K562 (cell line): Measurements from ENCODE around the gene PDGFA.

Experiments used
- CUX1 ChIP-seq: fragments of 200-800 bp; sonication (Bioruptor generic); IDR thresholded peaks from 2 replicates; pipeline ENCODE4 v1.6.1; 2016; ENCODE audit warnings: missing genetic modification characterization, missing compliant biosample characterization
- EZH2 ChIP-seq: IDR thresholded peaks from 2 replicates; pipeline ENCODE4 v1.6.1; 2012; ENCODE audit warnings: low read depth, mild to moderate bottlenecking, inconsistent platforms, low read length, borderline replicate concordance
- JUND ChIP-seq, 2 experiments: IDR thresholded peaks; 2 replicates in 1 of 2; 3 replicates in 1 of 2; pipeline ENCODE4 v1.6.1; 2011; ENCODE audit warnings: borderline replicate concordance in 2 of 2, low read depth in 2 of 2, low read length in 2 of 2, improper control_type of control experiment in 1 of 2, missing biosample characterization in 1 of 2, missing genetic modification characterization in 1 of 2, missing genetic modification reagents in 1 of 2

DNA sequence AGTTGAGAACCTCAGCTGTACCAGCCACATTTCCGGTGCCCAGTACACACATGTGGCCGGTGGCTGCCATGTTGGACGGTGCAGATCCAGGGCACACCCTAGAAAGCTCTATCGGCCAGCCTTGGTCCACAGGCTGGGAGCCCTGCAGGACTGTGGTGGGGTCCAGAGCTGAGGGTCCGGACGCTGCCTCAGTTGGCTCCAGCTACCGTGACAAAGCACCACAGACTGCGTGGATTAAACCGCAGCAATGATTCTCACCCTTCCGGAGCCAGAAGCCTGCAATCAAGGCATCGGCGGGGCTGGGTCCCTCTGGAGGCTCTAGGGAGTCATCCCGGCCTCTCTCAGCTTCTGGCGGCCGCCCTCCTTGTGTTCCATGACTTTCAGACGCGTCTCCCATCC lies 50.1 kb downstream of the PDGFA start:
- TF ChIP-seq EZH2 (no peak), CUX1 (CRISPR knock-in tag) (no peak), JUND (IDR thresholded peaks at IDR 0.05; ENCODE audit: borderline replicate concordance, low read depth, low read length) (no peak), JUND (tag; IDR thresholded peaks at IDR 0.05; ENCODE audit: borderline replicate concordance, low read depth, low read length) (no peak)
